Measurements from ENCODE around the gene SBF2.

Gene SBF2

GRCh38 chr11:9796854-9797253, 497.2 kb downstream of the SBF2 start:
- no peak for TF ChIP-seq CTCF (IDR thresholded peaks at IDR 0.05; ENCODE audit: low read depth, low read length, missing control alignments)
- DNase-seq (ENCODE audit: low read depth), result no peak
- H3K4me3 ChIP-seq (ENCODE audit: low read depth, low read length), result no peak overlapping the region

DNA sequence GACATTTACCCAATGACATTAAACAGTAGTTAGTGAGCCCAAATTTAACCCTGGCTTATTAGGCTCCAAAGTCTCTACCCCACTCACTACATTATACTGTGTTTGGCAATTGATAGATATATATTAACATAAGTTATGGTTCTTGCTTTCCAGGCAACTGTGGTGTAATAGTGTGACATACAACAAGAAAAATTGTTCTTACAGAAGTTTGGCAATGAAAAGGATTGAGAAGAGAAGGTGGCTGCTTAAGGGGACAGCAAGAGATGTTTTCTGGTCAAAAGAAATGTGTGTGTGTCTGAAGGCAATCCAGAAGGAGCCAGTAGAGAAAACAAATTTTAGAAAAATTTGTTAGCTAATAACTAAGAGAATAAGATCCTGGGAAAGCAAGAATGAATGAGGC, 497.8 kb downstream of the SBF2 start:
- no peak for DNase-seq (ENCODE audit: low read depth)
- H3K4me3 ChIP-seq (ENCODE audit: low read depth, low read length), result no peak overlapping the region
- TF ChIP-seq CTCF (IDR thresholded peaks at IDR 0.05; ENCODE audit: low read depth, low read length, missing control alignments), result no peak

GRCh38 chr11:9790703-9791102, 503.3 kb downstream of the SBF2 start:
- H3K4me3 ChIP-seq (ENCODE audit: low read depth, low read length), result no peak overlapping the region
- TF ChIP-seq CTCF (IDR thresholded peaks at IDR 0.05; ENCODE audit: low read depth, low read length, missing control alignments), result no peak
- DNase-seq (ENCODE audit: low read depth), result no peak

GRCh38 chr11:9789910-9790309, 504.1 kb downstream of the SBF2 start:
- no peak overlapping the region for H3K4me3 ChIP-seq (ENCODE audit: low read depth, low read length)
- no peak for TF ChIP-seq CTCF (IDR thresholded peaks at IDR 0.05; ENCODE audit: low read depth, low read length, missing control alignments)
- no peak for DNase-seq (ENCODE audit: low read depth)

GRCh38 chr11:9787981-9788521, 506.0 kb downstream of the SBF2 start:
- DNase-seq (ENCODE audit: low read depth), result no peak
- no peak overlapping the region for H3K4me3 ChIP-seq (ENCODE audit: low read depth, low read length)
- TF ChIP-seq CTCF (IDR thresholded peaks at IDR 0.05; ENCODE audit: low read depth, low read length, missing control alignments), result no peak

DNA sequence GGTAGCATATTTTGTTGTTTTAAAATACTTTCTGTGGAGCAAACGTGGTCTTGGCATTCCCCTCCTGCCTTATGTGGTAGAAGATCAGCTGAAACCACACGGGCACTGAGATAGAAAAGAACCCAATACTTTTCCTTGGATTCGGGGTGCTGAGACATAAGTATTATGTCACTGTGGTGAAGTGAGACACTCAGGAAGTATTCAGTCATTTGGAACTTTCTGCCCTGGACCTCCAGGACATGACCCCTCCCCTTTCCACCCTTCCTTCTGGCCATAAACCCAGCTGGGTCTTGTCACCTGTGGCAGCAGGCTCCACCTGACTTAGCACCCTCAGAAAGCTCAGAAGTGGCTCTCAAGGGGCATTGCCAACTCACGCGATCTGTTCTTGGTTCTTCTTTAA, 506.8 kb downstream of the SBF2 start:
- no peak for TF ChIP-seq CTCF (IDR thresholded peaks at IDR 0.05; ENCODE audit: low read depth, low read length, missing control alignments)
- no peak overlapping the region for H3K4me3 ChIP-seq (ENCODE audit: low read depth, low read length)
- no peak for DNase-seq (ENCODE audit: low read depth)

GRCh38 chr11:9784602-9785315, 509.3 kb downstream of the SBF2 start:
- H3K4me3 ChIP-seq (ENCODE audit: low read depth, low read length), result no peak overlapping the region
- DNase-seq (ENCODE audit: low read depth), result no peak
- no peak for TF ChIP-seq CTCF (IDR thresholded peaks at IDR 0.05; ENCODE audit: low read depth, low read length, missing control alignments)
